Heart right ventricle (tissue), 16 donors: ENCODE data around the gene TPP2. TPM values are rescaled to one million over a fixed set of nuclear protein-coding genes. Genes with fewer than 3 reads are reported as not detected.

Experiments used
- ATAC-seq, 8 donors: fragments of 200-7000 bp; cut with Tn5 transposase; one replicate each; pipeline ENCODE4 v1.9.1; 2020; ENCODE audit warnings: mild to moderate bottlenecking in 8 of 8, moderate library complexity in 8 of 8, moderate number of reproducible peaks in 1 of 8
- DNase-seq, 2 donors: peaks; one replicate each; pipeline ENCODE4 v3.0.0-alpha.2; 2020
- H3K27ac ChIP-seq, 10 donors: fragments of 200-600 bp; sonication (generic) in 2 of 10; one replicate each; pipeline versions ENCODE4 v1.5.0 to v1.8.0; 2020 to 2022; ENCODE audit warnings: mild to moderate bottlenecking in 3 of 10
- H3K27me3 ChIP-seq, 7 donors: fragments of 200-600 bp; one replicate each; pipeline ENCODE4 v1.8.0; 2021 to 2022; ENCODE audit warnings: mild to moderate bottlenecking in 2 of 7
- H3K36me3 ChIP-seq, 9 donors: fragments of 200-600 bp; sonication (generic) in 1 of 9; one replicate each; pipeline versions ENCODE4 v1.5.0 to v1.8.0; 2020 to 2022; ENCODE audit warnings: mild to moderate bottlenecking in 2 of 9
- H3K4me1 ChIP-seq, 9 donors: fragments of 200-600 bp; sonication (generic) in 1 of 9; one replicate each; pipeline versions ENCODE4 v1.5.0 to v1.8.0; 2020 to 2022; ENCODE audit warnings: mild to moderate bottlenecking in 4 of 9
- H3K4me3 ChIP-seq, 10 donors: fragments of 200-600 bp; sonication (generic) in 2 of 10; one replicate each; pipeline versions ENCODE4 v1.5.0 to v1.8.0; 2020 to 2022; ENCODE audit warnings: mild to moderate bottlenecking in 7 of 10, moderate library complexity in 2 of 10
- H3K9me3 ChIP-seq, 11 donors: fragments of 200-600 bp in 10 of 11; sonication (generic) in 2 of 11; one replicate each; pipeline versions ENCODE4 v1.5.0 to v1.8.0; 2013 to 2022; ENCODE audit warnings: mild to moderate bottlenecking in 2 of 11, control low read depth in 1 of 11, moderate library complexity in 1 of 11
- WGBS, 2 donors: extraction: QIAGEN DNeasy Blood & Tissue Kit; methylation state at CpG; one replicate each; pipeline ENCODE4 v1.1.7; 2013; ENCODE audit warnings: inconsistent platforms in 1 of 2; 5-methylcytosine and 5-hydroxymethylcytosine counted together
- intact Hi-C, 10 donors: fragments of 100-400 bp; cut with DNase I; formaldehyde crosslinking; loops; one replicate each; pipeline versions ENCODE4 v1.11.1 to v1.14.2; 2022
- polyA plus RNA-seq, 2 donors: library from polyadenylated mRNA; stranded (reverse); fragments of 200-250 nt; gene quantifications; one replicate each; pipeline ENCODE4 v1.2.3, GENCODE V29; 2013
- total RNA-seq, 10 donors: library from RNA; stranded (reverse); fragmentation: NEBNext Ultra II Directional in 3 of 10; extraction: Animal tissue kit (Norgen Biotek cat#: 25700) in 3 of 10; gene quantifications; one replicate each; pipeline versions ENCODE4 v1.2.1 to v1.2.4, GENCODE V29; 2021 to 2023
- TF ChIP-seq, protein P1 (sequence below), 9 donors: fragments of 200-600 bp; sonication (generic) in 2 of 9; IDR thresholded peaks; one replicate each; pipeline versions ENCODE4 v1.5.0 to v1.8.0; 2021 to 2022; ENCODE audit warnings: antibody characterized with exemption in 9 of 9, mild to moderate bottlenecking in 5 of 9, moderate library complexity in 1 of 9
- donor health status: Arrhythmogenic right ventricular cardiomyopathy.
- donor health status: ischemic (EF 13 %, LVEDD 7.1; RV severe dilation, severe dysfunction).
- donor health status: healthy with polysubstance abuse.
- donor health status: DM: no; HTN: yes; CAD: no.
- donor health status: DM: no; HTN: no; CAD: no.
- donor health status: ischemic (EF 25% LVEDD 6.9; RV normal size, moderate dysfunction).
- donor health status: ischemic (EF 25% LVEDD 5.7; RV mildly dilated, moderate dysfunction).
- donor health status: healthy.
- donor health status: DM: yes; HTN: yes; CAD: no.
- donor health status: Ischemic cardiomyopathy.
- donor health status: ischemic (EF 35%, LVEDD 5.7; RV mildly dilated, moderate dysfunction).
- donor health status: nonischemic (EF 11% LVEDD 7.7; RV severe dilation, severe dysfunction).
- donor health status: DM: yes; HTN: yes; CAD: no.
- donor health status: PGD.
- donor health status: ischemic (EF 29% LVEDD 5.4; RV normal size, mild dysfunction).
- donor health status: nonischemic (EF 23%, LVEDD 6.1; RV moderate dilation, normal function).

The TPP2 gene
- total and polyA plus RNA-seq, 12 donors: 13.2 to 36.8 (median 31.1) TPM

DNA sequence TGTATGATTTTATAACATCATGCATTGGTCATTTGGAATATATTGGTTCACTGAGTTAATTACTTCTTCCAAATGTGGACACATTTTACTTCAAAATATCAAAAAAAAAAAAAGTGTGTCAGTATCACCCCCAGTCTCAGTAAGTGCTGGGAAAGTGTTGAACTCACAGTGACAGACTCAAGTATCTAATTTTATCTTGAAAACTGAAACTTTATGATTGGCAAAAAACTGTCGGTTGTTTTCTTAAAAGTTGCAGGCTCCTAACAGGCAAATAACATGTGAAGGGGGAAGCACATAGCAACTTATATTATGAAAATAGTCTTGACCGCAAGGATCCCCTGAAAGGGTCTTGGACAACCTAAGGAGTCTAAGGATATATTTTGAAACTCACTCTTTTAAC, 33.5 kb upstream of the TPP2 start:
- Histone ChIP-seq H3K4me1 (no peaks in the 10 kb centered on the region), H3K4me3 (no peak overlapping the region), H3K36me3 (no peaks in the 10 kb centered on the region), H3K27ac (no peak overlapping the region), H3K9me3 (peaks cover 0 to 7% (median 0%) of the 10 kb centered on the region in 11 donors), H3K27me3 (peaks cover 0 to 23% (median 7%) of the 10 kb centered on the region in 7 donors)
- TF ChIP-seq, protein P1, sequence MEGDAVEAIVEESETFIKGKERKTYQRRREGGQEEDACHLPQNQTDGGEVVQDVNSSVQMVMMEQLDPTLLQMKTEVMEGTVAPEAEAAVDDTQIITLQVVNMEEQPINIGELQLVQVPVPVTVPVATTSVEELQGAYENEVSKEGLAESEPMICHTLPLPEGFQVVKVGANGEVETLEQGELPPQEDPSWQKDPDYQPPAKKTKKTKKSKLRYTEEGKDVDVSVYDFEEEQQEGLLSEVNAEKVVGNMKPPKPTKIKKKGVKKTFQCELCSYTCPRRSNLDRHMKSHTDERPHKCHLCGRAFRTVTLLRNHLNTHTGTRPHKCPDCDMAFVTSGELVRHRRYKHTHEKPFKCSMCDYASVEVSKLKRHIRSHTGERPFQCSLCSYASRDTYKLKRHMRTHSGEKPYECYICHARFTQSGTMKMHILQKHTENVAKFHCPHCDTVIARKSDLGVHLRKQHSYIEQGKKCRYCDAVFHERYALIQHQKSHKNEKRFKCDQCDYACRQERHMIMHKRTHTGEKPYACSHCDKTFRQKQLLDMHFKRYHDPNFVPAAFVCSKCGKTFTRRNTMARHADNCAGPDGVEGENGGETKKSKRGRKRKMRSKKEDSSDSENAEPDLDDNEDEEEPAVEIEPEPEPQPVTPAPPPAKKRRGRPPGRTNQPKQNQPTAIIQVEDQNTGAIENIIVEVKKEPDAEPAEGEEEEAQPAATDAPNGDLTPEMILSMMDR (IDR thresholded peaks at IDR 0.05): no peak
- intact Hi-C loops: no loop called here
- DNase-seq (no peak), ATAC-seq (no peak)
- WGBS, 2 donors: 87 to 95% methylated on average over 2 of the region's 2 CpGs

- intact Hi-C loops: no loop called here
- TF ChIP-seq, protein P1 (IDR thresholded peaks at IDR 0.05): no peak
- no peak for DNase-seq
- H3K9me3 ChIP-seq: peaks cover 0 to 7% (median 0%) of the 10 kb centered on the region in 11 donors
- no peak overlapping the region for H3K27ac ChIP-seq
- WGBS, 2 donors: 84 to 94% methylated on average over 4 of the region's 4 CpGs
- no peak overlapping the region for H3K4me3 ChIP-seq
- peaks cover 0 to 25% (median 10%) of the 10 kb centered on the region in 7 donors for H3K27me3 ChIP-seq
- H3K36me3 ChIP-seq: no peaks in the 10 kb centered on the region
- ATAC-seq: no peak
- H3K4me1 ChIP-seq: no peaks in the 10 kb centered on the region
Measured at GRCh38 chr13:102564564-102564963, 32.2 kb upstream of the TPP2 start.

DNA sequence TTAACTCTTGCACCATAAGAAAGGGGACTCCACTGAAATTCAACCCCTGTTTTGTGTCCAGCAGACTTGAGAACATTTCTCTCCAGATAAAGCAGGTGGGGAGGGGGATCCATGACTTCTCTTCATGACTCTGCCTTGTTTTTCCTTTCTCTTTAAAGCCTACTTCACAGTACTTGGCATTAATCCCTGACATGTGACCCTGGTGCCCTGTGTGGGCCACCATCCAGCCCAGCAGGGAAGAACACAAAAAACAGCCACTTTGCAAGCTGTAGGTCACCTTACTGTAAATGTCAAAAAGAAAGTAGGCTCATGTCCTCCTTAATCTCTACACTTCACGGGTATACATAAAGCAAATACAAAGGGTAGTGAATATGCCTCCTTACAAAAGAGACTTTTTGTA, 30.3 kb upstream of the TPP2 start:
- Histone ChIP-seq H3K4me3 (no peak overlapping the region), H3K27me3 (peaks cover 0 to 25% (median 11%) of the 10 kb centered on the region in 7 donors), H3K4me1 (no peaks in the 10 kb centered on the region), H3K9me3 (peaks cover 0 to 4% (median 0%) of the 10 kb centered on the region in 11 donors), H3K36me3 (no peaks in the 10 kb centered on the region), H3K27ac (no peak overlapping the region)
- intact Hi-C loops: no loop called here
- 78 to 80% methylated on average over 1 of the region's 1 CpG for WGBS, 2 donors
- ATAC-seq (no peak), DNase-seq (no peak)
- TF ChIP-seq, protein P1 (IDR thresholded peaks at IDR 0.05): no peak

- no peak for ATAC-seq
- no peak for DNase-seq
- Histone ChIP-seq H3K9me3 (no peaks in the 10 kb centered on the region), H3K4me3 (no peak overlapping the region), H3K27me3 (peaks cover 0 to 25% (median 11%) of the 10 kb centered on the region in 7 donors), H3K27ac (no peak overlapping the region), H3K4me1 (no peaks in the 10 kb centered on the region), H3K36me3 (no peaks in the 10 kb centered on the region)
- TF ChIP-seq, protein P1 (IDR thresholded peaks at IDR 0.05): no peak
- intact Hi-C loops: no loop called here
- 73 to 76% methylated on average over 4 of the region's 4 CpGs for WGBS, 2 donors
Measured at GRCh38 chr13:102567857-102568256, 28.9 kb upstream of the TPP2 start.
